NT2/D1 (cell line): ENCODE measurements around the gene CHCHD6.

Experiments used
- YY1 ChIP-seq: IDR thresholded peaks from 2 replicates; pipeline ENCODE4 v1.6.1; 2011; ENCODE audit not compliant: insufficient read length, insufficient read depth
- ZNF274 ChIP-seq: IDR thresholded peaks from 2 replicates; pipeline ENCODE4 v1.6.1; 2011; ENCODE audit warnings: mild to moderate bottlenecking, low read depth, low read length

GRCh38 chr3:126987129-126987528 is 283.1 kb downstream of the CHCHD6 start:
- TF ChIP-seq YY1 (no peak), ZNF274 (no peak)
